ENCODE results near the gene HMX1.

GRCh38 chr4:8893624-8894423 is 22.2 kb upstream of the HMX1 start:
- TF ChIP-seq POLR2A (IDR thresholded peaks at IDR 0.05) (no peak), CTCF (IDR thresholded peaks at IDR 0.05) (no peak), POLR2AphosphoS5 (IDR thresholded peaks at IDR 0.05) (no peak)
